HG03460 (cell line): ENCODE data around the gene RCOR3.

Experiments
- ATAC-seq: cut with Tn5 transposase; IDR thresholded peaks from one replicate; pipeline ENCODE4 v1.9.1; 2021; ENCODE audit not compliant: unreplicated experiment

RCOR3 gene

DNA sequence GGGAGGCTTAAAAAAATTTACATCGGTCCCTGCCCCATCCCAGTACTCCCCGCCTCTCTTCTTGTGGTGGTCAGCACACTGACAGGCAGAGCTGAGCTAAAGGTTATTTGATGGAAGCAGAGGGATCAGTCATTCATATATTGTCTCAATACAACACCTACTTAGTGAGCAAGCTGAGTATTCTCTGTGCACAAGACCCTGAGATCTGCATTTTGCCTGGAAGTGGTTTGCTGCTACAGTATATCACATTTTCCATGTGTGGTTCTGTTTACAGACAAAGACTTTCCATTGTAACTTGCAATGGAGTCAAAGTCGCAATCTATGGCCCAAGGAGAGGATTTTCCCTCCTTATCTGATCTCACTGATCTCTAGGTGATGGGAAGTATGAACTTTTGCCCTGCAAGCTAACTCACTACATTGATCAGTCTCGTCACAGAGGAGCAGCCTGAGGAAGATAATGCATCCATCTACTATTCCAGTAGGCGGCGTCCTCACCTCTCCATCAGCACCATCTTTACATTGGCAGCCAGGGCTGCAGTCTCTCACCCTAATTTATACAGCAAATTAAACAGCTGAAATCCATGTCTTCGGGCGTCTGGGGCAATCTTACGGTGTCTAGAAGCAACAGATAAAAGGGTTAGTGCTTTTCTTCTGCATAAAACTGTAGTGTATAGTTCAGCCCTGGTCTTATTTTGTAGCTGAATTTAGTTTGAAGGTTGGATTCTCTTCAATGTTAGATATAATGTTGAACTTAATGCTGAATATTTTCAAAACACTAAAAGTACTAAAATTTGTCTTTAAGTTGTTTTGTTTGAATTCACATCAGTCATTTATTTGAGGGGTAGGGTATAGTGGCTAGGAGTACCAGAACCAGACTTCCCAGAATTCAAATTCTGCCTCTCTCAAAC is 64.2 kb downstream of the RCOR3 start:
- peak; percentile 47 for ATAC-seq

DNA sequence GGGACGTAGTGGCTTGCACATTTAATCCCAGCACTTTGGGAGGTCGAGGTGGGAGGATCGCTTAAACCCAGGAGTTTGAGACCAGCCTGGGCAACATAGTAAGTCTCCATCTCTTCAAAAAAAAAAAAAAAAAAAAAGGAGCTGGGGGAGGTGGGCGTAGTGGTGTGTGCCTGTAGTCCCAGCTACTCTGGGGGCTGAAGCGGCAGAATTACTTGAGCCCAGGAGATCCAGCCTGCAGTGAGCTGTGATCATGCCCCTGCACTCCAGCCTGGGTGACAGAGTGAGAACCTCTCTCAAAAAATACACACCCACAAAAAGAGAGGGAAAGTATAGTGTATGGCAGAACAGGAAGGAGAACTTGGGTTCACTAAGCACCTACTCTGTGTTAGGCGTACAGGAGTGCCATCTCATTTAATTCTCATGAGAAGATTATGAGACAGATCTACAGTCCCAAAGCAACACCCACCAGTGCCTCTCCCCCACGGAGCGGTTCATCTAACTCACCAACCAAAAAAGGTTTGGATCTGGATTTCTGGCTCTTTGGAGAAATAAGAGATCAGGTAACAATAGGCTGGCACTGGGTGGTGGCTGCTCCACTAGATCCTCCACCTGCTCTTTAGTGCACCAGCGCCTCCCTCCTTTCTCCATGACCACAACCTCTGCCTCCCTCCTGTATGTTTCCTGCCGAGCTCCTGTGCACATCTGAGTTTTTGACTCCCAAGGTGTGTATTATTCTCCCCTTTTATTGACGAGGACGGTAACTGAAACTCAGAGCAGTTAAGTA is 66.0 kb downstream of the RCOR3 start:
- ATAC-seq, result no peak

DNA sequence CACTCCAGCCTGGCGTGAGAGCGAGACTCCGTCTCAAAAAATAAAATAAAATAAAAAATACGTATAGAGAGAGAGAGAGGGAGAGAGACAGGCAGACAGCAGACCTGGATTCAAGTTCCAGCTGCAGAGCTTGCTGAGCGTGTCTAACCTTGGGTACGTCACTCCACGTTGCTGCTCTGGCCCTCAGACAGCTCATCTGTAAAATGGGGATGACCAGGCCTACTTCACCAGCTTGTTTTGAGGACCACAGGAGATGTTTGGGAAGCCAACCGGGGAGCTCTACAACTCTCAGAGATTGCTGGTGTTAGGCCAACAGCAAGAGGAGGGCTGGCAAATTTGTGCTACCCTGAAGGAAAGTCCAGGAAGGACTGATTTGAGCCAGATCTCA is 67.0 kb downstream of the RCOR3 start:
- ATAC-seq, result no peak

DNA sequence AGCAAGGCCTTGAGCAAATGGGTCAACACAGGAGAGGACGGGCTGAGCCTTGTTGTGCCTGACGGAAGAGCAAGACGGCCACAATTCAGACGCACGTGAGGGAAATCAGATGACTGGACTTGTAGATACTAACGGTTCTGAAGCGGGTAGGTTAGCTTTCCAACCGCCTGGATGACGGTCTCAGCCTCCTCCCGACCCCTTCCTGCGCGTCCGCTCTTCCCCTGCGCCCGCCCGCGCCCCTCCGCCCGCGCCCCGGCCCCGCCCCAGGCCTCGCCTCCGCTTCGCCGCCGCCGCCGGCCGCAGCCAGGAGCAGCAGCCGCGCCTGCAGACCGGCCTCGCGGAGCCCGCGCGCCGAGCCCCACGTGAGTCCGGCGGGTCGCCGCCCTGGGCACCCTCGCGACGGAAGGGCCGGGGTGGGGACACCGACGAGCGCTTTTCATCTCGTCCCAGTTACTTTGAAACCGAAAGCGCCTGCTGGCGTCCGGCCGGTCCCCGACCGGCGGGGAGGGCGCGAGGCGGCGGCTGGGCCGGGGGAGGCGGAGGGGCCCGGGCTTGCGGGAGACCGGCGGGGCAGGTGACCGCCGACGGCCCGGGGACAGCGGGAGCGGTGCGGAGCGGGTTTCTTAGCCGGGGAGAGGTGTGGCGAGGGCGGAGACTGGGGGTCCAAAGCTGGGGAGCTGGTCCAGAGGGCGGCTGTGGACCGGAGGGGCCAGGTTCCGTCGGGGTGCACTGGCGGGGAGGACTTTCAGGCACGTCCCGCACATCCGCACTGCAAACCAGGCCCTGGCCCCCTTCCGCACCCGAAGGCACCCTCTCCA is 67.6 kb downstream of the RCOR3 start, which contains the start of gene TRAF5:
TSS of gene TRAF5 (plus strand) at position 306 of the 818 bp plus-strand sequence. CDS start 26,407 bp downstream, outside the sequence.
- ATAC-seq, result peak; percentile 24

DNA sequence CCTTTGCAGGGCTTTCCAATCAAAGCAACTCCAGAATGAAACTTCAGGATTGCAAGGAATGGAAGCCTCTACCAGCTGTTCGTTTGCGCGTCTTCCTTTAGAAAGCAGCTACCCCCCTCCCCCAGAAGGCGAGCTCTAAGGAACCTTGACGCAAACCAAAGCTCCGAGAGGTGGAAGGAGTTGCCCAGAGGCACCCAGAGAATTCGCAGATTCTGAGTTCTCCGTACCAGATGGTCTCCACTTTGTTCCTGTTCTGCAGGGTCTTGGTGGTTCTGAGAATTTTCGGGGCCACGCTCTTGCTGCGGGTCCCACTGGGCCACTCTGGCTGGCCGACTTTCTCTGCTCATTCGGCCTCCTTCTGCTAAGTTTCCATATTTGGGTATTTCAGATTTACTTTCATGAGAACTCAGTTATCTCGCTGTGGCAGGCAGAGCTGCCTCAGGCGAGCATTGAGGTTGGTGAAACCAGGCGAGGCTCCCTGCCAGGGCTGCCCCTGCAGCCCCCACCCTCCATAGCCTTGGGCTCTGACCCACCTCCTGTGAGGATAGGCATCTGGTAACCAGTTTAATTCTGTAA is 68.3 kb downstream of the RCOR3 start:
- ATAC-seq, result peak; percentile 32

DNA sequence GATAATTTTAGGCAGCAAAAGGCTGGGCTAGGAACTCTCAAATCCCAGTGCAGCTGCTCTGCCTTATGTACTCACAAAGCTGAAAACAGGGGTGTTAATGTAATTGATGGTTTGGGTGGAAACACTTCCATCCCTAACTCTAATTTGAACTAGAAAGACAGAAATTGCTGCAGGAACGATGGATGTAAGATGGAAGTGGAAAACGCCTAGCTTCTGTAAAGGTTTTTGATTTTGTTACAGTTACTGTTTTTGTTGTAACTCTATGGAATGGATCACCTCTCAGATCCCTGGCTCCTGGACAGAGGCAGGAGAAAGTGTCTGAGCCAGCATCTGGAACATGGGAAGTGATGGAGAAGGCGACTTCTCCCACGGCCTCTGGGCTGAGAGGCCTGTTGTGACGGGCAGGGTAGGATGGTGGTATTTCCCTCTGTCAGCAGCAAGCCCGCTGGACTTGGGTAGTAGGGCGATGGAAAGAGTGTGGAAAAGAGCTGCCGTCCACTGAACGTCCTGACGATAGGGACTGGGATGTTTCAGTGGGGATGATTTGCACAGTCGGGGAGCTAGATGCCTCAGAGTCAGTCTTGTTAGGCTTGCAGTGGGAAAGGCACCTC is 69.0 kb downstream of the RCOR3 start:
- ATAC-seq, result no peak

DNA sequence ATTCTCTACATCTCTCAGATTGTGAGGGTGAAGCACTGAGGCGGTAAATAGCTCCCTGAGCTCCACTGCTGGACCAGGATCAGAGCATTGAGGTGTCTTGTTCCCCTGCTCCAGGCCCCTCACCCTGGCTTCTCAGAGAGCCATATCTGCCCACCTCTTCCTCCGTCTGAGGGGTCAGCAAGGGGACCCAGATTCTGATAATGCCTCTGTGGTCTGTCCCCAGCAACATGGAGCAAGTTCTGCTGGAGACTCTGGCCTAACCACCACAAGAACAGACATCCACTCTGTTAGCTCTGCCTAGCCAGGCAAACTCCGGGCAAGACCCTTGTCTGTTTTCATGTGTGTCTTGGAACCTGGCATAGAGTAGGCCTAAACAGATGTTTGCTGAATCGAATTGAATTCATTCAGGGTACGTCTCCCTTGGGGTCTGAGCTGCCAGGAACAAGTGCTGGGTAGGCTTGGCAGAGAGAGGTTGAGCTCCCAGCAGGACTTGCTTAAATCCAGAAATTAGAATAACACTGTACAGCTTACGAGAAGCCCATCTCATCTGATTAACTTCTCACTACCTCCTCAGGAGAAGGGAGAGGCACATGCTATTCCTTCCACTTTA is 69.8 kb downstream of the RCOR3 start:
- ATAC-seq, result no peak

DNA sequence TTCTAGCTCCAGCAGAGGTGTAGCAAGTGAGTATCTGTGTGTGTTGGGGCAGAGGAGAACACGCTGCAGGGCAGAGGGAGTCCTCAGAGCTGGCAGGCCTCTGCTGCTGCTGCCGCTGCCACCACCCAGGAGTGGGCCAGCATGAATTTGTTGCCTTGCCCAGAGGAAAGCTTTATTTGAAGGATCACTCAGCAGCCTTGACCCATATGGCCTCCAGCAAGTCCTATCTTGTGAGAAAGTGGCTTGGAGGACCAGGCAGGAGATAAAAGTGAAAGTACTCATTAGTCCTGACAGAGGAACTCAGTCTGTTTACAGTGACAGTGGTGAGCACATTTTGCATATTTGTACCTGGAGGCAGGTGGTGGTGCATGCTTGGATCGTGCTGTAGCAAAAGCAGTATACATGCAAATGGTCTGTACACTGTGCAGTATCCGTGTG is 70.6 kb downstream of the RCOR3 start:
- ATAC-seq, result peak; percentile 50

DNA sequence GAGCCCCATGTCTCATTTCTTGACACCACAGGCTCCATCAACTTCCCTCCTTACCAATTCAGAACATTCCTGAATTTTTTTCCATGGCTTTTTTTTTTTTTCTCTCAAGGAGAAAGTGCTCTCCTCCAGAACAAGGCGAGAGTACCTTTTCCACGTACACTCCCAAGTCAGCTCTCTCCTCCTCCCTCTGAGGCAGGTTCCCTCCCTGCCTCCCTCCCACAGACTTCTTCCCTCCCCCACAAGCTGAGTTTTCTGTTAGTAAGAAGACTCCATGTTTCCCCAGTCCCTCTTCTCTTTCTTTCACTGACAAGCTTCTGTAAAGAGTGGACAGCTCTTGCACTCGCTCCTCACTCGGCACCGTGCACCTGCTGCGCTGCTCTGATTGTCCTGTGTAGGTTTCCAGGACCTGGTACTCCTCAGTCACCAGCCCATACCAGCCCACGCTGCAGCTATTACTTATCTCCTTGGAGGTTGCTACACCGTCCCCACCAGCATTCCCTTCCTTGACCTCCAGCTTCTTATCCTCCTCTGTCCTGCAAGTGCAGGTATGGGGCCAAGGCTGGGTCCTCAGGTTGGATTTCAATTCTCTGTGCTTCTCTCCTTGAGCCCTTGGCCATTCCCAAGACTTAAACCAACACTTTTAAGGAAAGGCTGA is 71.2 kb downstream of the RCOR3 start:
- no peak for ATAC-seq

DNA sequence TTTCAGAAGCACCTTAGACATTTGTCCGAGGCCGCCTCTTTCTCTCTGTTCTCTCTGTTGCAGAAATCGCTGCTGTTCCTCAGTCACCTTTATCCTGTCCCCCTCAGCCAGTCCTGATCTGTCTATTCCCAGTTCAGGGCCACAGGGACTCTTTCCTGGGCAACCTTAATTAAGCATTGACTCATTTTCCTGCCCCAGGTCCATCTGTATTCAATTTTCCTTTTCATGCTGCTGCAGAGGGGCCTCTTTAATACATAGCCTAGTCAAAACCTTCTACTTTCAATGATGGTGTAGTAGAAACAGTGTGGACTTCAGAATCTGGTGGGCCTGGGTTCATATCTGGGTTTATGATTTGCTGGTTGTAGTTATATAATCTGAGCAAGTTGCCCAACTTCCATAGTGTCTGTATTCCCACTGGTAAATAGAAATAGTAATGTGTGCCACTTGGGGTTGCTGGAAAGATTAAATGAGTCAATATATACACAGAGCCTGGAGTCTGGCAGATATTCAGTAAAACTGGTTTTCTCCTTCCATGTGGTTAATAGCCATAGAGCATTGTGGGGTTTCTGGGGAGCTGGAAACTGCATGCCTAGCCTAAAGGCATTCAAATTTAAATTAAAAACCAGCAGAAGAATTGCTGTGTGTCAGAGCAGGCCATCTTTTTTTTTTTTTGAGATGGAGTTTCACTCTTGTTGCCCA is 72.0 kb downstream of the RCOR3 start:
- no peak for ATAC-seq

DNA sequence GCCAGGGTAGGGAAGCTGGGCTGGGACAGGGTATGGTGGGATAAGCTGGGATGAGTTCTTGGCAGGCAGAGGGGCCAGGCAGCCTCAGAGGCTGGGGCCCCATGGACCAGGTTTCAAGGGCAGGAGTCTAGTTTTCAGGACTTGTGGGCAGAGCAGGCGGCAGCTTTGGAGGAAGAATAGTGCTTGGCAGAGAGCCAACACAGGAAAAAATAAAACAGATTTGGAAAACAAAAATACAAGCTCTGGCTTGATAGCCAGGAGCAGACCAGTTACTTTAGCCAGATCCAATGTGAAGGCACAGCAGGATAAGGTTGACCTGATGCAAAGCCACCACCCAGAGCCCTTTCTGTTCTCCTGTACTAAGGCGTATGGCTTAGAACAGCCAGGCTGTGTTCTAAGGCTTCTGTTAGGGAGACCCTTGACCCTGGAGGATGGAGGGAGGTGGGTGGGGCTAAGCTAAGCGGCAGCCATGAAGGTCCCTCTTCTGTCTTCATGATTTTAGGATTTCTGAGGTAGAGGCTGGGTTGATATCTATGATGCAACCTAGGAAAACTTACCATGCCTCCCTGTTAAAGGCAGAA is 73.0 kb downstream of the RCOR3 start:
- ATAC-seq, result no peak

DNA sequence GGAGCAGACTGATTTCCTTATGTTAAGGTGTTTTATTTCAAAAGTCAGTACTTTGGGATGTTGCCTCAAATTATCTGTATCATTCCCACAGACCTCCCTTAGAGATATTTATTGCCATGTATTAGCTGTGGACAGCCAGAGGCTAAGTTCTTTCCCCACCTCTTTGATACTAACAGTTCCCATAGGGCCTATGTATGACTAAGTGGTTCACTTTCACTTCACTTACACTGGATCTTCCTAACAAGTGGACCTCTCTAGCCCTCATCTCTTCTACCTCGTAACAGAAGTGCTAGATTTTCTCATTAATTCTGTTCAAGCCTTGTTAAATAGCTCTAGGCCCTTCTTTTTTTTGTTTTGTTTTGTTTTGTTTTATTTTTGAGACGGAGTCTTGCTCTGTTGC is 73.7 kb downstream of the RCOR3 start:
- no peak for ATAC-seq

DNA sequence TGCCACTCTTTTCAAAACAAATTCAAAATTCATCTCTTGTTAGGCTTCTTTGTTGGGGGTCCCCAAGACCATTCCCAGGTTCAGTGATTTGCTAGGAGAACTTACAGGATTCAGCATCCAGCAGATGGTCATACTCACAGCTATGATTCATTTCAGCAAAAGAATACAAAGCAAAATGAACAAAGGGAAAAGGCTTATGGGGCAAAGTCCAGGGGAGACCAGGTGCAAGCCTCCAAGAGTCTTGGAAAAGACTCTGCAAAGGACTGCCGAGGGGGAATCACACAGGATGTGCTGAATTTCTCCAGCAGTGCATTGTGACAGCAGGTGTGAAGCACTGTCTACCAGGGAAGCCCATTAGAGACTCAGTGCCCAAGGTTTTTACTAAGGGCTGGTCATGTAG is 74.7 kb downstream of the RCOR3 start:
- ATAC-seq, result no peak

DNA sequence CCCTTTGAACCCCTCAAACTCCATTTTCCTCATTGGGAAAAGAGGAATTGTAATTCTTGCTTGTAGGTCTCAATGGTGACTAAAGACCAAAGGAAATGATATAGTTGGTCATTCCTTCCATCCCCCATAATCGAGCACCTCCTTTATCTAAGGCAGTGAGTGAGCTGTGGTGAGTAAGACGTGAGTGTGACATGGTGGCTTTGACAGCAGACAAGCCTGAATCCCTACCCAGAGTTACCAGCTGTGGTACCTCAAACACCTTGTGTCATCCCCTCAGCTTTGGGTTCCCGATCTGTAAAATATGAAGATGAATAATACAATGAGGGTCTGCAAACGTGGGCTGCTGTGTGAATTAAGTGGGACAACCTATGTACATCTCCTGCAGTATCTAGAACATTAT is 75.8 kb downstream of the RCOR3 start:
- no peak for ATAC-seq

DNA sequence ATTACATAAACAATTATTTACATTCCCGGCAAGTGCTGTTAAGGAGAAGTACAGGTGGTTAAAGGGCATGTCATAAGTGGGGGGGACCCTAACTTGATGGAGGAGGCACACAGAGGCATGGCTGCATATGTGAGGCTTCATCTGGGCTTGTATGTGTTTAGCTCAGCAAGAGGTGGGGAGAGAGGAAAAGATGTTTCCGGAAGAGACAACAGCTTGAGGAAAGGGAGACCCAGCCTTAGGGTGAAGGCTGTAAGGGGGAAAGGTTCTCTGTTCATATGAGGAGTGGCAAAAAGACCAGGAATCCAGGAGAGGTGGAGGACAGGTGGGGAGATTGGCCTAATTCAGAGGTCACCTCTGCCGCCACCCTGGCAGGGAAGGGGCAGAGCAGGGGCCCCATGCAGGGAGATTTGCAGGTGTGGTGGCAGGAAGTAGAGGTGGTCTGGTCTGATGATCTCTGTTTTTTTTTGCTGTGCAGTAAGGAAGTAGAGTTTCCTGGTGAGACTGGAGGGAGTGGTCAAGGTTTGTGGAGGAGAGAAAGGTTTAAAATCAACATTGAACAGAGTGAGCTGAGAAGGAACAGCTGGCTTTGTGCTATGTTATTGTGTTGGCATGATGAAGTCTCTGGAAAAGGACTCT is 76.5 kb downstream of the RCOR3 start:
- peak; percentile 89 for ATAC-seq

DNA sequence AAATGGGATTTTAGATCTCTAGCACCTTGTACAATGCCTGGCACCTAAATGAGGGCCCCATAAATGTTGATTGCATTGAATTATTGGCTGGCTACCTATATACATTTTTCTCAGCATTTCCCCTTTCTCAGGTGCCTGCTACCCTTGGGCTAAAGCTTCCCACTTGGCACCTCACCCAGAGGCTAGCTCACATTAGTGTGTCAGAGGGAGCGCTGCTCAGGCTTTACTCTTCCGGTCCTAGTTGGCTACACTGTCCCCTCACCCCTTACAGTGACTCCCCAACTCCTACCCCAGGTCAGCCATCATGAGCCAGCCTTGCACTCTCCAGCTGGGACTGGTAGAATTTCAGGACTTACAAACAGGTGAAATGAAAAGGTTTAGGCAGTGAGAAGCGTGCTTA is 77.0 kb downstream of the RCOR3 start:
- no peak for ATAC-seq

DNA sequence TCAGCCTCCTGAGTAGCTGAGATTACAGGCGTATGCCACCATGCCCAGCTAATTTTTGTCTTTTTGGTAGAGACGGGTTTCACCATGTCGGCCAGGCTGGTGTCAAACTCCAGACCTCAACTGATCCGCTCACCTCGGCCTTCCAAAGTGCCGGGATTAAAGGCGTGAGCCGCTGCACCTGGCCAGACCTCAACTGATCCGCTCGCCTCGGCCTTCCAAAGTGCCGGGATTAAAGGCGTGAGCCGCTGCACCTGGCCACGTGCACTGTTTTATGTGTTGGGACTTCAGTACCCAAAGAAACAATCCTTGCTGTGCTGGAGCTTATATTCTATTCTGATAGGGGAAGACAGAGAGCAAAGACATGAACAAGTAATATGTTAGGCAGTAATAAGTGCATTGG is 77.6 kb downstream of the RCOR3 start:
- no peak for ATAC-seq
